Activated CD8-positive, alpha-beta memory T cell treated with anti-CD3 and anti-CD28 coated beads for 24 hours (primary cell): Measurements from ENCODE around the gene CHRNA3.

Experiments used
- DNase-seq: peaks from one replicate; pipeline ENCODE4 v3.0.0-alpha.2; 2020

The CHRNA3 gene

GRCh38 chr15:78620527-78621421 is at the start of gene CHRNA3:
TSS of gene CHRNA3 (minus strand) at chr15:78620996. CDS start at chr15:78620794, 202 bp downstream.
- DNase-seq, result peak; percentile 56

GRCh38 chr15:78668987-78669386 is 48.2 kb upstream of the CHRNA3 start:
- no peak for DNase-seq

- DNase-seq, result no peak
Observed at GRCh38 chr15:78667578-78668236, 46.9 kb upstream of the CHRNA3 start.

DNA sequence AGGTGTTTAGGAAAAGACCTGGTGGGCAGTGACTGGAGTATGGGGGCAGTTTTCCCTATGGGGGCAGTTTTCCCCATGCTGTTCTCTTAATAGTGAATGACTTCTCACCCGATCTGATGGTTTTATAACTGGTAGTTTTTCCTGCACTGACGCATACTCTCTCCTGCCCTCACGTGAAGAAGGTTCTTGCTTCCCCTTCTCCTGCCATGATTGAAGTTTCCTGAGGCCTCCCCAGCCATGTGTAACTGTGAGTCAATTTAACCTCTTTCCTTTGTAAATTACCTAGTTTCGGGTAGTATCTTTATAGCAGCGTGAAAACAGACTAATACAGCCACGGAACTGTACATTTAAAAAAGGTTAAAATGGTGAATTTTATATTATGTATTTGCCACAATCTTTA is 45.2 kb upstream of the CHRNA3 start:
- no peak for DNase-seq

- no peak for DNase-seq
Observed at GRCh38 chr15:78663703-78664102, 42.9 kb upstream of the CHRNA3 start.

DNA sequence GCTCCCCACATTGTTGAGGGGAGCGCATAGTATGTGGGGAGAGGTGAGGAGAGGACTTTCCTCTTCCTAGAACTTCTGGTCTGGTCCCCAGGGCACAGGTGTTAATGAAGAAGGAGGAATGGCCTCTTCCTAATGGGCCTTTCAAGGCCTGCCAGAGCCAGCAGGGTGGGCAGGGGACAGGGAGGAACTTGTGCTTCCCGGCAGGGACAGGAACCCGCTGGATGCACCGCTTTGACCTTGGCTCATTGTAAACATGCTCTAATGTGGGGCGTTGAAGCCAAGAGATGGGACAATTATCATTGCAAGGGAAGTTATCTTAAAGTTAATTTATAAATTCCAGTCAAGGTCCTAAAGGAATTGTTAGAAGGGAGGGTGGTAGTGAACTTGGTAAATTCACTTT is 41.2 kb upstream of the CHRNA3 start:
- DNase-seq, result no peak

GRCh38 chr15:78661001-78661400 is 40.2 kb upstream of the CHRNA3 start:
- DNase-seq, result no peak

- no peak for DNase-seq
Observed at GRCh38 chr15:78660584-78660983, 39.8 kb upstream of the CHRNA3 start.

- DNase-seq, result no peak
Observed at GRCh38 chr15:78658823-78659222, 38.0 kb upstream of the CHRNA3 start.

GRCh38 chr15:78654272-78654671 is 33.5 kb upstream of the CHRNA3 start:
- no peak for DNase-seq

- DNase-seq, result no peak
Observed at GRCh38 chr15:78651930-78652615, 31.3 kb upstream of the CHRNA3 start.

- DNase-seq, result no peak
Observed at GRCh38 chr15:78651007-78651406, 30.2 kb upstream of the CHRNA3 start.

DNA sequence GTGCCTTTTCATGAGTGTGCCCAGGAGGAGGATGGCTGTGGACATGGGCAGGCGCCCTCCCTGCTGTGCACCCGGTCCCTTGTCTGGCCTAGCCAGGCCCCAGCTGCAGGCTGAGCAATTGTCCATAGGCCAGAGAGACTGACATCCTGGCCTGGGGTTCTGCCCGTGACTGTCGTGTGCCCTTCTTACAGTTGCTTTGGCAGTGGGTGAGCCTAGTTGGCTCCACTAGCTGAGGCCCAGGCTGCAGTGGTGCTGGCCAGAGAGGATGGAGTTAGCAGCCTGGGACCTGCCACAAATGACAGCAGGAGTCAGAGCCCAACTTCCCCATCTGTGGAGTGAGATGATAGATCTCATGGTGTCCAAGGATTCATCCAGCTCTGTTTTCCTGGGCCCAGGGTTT is 29.2 kb upstream of the CHRNA3 start:
- DNase-seq, result no peak

DNA sequence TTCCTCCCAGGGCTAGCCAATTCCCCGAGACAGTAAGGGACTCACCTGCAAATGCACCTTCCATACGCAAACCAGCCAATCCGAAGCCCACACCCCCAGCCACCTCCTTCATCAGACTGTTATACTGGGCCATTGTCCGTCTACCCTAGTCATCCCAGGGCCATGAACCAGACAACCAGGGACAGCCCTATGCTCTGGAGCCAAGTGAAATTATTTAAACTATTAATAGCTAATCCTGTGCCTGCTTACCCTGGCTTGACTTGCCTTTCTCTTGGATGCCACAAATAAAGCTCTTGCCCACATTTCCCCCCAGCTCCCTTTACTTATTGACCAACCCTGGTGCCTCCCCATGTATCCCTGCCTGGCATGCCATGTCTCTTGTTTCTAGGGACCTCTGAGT is 24.2 kb upstream of the CHRNA3 start:
- no peak for DNase-seq

GRCh38 chr15:78642331-78642730 is 21.5 kb upstream of the CHRNA3 start:
- DNase-seq, result no peak

GRCh38 chr15:78641749-78642275 is 21.0 kb upstream of the CHRNA3 start:
- DNase-seq, result no peak

DNA sequence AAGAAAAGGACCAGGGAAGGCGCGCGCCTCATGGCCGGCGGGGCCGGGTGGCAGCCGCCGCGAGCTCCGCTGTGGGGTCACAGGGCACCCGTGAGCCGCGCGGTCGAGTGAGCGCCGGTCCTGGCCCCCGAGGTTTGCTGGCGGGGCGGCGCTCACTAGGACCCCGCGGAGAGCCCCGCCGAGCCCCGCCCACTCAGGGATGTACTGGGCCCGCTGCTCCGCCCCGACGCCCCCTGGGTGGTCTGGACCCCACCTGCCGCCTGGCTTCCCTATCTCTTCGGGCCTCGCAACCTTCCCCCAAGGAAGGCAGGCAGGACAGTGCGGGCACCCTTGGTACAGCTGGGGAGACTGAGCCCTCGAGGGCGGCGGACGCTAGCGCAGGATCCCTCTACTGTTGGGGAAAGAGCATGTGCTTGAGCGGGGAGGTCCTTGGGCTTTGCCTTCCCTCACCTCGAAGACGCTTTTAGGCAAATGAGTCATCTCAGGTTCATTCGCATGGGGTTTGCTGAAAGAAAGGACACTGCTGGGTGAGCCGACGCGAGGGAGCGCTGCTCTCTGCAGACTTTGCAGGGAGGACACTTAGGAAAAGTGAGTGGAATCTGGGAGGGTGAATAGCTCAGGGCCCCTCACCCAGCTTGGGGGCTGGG is 20.4 kb upstream of the CHRNA3 start, which contains the start of gene CHRNB4:
Gene CHRNB4 (minus strand): TSS at position 109 of the 647 bp plus-strand sequence. CDS start 77 bp downstream, at position 32.
- DNase-seq, result peak; percentile 72

- DNase-seq, result peak; percentile 62
Observed at GRCh38 chr15:78640527-78641101, 19.8 kb upstream of the CHRNA3 start.

GRCh38 chr15:78638658-78639314 is 18.0 kb upstream of the CHRNA3 start:
- DNase-seq, result peak; percentile 75

DNA sequence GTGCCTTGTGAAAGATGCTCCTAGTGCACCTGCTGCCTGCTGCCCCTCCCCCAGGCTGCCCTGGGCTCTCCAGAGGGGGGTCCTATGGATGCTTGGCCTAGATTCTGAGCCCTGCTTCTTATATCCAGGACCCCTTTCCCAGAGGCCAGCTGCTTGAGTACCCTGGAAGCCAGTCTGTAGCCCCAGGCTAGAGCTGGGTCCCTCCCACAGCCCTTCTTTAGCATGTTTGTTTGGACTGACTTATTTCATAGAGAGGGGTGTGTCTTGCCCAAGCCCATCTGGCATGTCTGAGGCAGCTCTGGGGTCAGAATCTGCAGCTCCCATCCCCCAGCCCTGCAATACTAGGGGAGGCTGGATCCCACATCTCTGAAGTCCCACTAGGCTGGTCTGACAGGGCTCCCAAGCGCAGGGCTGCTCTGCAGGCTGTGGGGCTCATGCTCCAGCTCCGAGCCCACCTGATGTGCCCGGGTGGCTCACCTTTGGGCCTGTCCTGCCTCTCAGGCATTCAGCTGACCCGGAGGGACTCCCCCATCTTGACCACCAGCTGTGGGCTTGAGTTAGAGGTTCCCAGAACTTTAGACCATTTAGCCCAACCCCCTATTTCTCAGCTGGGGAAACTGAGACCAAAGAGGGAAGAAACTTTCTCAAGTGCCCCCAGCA is 17.1 kb upstream of the CHRNA3 start:
- DNase-seq, result no peak

GRCh38 chr15:78636378-78636859 is 15.6 kb upstream of the CHRNA3 start:
- DNase-seq, result no peak
